Measurements from ENCODE around the gene FAM193B.

FAM193B gene

GRCh38 chr5:177547736-177548135, 6.6 kb downstream of the FAM193B start:
- FAIRE-seq: no peak
- no peak for TF ChIP-seq CTCF (IDR thresholded peaks at IDR 0.05; ENCODE audit: insufficient read depth, missing control alignments)
- no peak for DNase-seq (ENCODE audit: insufficient read length, low spot score)

- DNase-seq (ENCODE audit: insufficient read length, low spot score): no peak
- TF ChIP-seq CTCF (IDR thresholded peaks at IDR 0.05; ENCODE audit: insufficient read depth, missing control alignments): no peak
- FAIRE-seq: no peak
Observed at GRCh38 chr5:177546258-177546741, 8.1 kb downstream of the FAM193B start.

GRCh38 chr5:177545487-177546257, 8.7 kb downstream of the FAM193B start:
- no peak for DNase-seq (ENCODE audit: insufficient read length, low spot score)
- no peak for FAIRE-seq
- TF ChIP-seq CTCF (IDR thresholded peaks at IDR 0.05; ENCODE audit: insufficient read depth, missing control alignments): no peak

- DNase-seq (ENCODE audit: insufficient read length, low spot score): peak; percentile 86
- no peak for TF ChIP-seq CTCF (IDR thresholded peaks at IDR 0.05; ENCODE audit: insufficient read depth, missing control alignments)
- FAIRE-seq: peak; percentile 92
Observed at GRCh38 chr5:177542816-177543465, 11.4 kb downstream of the FAM193B start.

GRCh38 chr5:177540438-177540837, 13.9 kb downstream of the FAM193B start:
- no peak for DNase-seq (ENCODE audit: insufficient read length, low spot score)
- TF ChIP-seq CTCF (IDR thresholded peaks at IDR 0.05; ENCODE audit: insufficient read depth, missing control alignments): no peak
- no peak for FAIRE-seq

- TF ChIP-seq CTCF (IDR thresholded peaks at IDR 0.05; ENCODE audit: insufficient read depth, missing control alignments): no peak
- FAIRE-seq (no peak), DNase-seq (ENCODE audit: insufficient read length, low spot score) (no peak)
Observed at GRCh38 chr5:177539411-177539810, 15.0 kb downstream of the FAM193B start.

- no peak for FAIRE-seq
- no peak for DNase-seq (ENCODE audit: insufficient read length, low spot score)
- no peak for TF ChIP-seq CTCF (IDR thresholded peaks at IDR 0.05; ENCODE audit: insufficient read depth, missing control alignments)
Observed at GRCh38 chr5:177538876-177539275, 15.5 kb downstream of the FAM193B start.
